Measurements from ENCODE around the gene ZNF518A. TPM values are rescaled to one million over a fixed set of nuclear protein-coding genes. Genes with fewer than 3 reads are reported as not detected.

ZNF518A gene
- total RNA-seq, 1 donor from 2014 or later = 23.3 TPM

Other genes starting within 250 kb of the ZNF518A start
- 1.6 TPM for gene CC2D2B, start 222.3 kb upstream of the ZNF518A start, total RNA-seq
- 8.8 TPM for gene CCNJ, start 86.7 kb upstream of the ZNF518A start, total RNA-seq
- 11.2 TPM for gene BLNK, start 141.3 kb downstream of the ZNF518A start, total RNA-seq
- not detected for gene DNTT, start 174.1 kb downstream of the ZNF518A start, total RNA-seq
- gene OPALIN, start 228.7 kb downstream of the ZNF518A start, total RNA-seq = not detected

Data from lower lobe of right lung (tissue), 1 donor.